K562 (cell line): Measurements from ENCODE around the gene PSME1. TPM values are rescaled to one million over a fixed set of nuclear protein-coding genes. Genes with fewer than 3 reads are reported as not detected.

Experiments
- ATAC-seq: fragments of 200-7000 bp; cut with Tn5 transposase; 3 replicates; pipeline ENCODE4 v1.9.1; 2020; ENCODE audit warnings: moderate library complexity
- BruUV-seq: library from RNA; stranded (reverse); fragments of 400-500 nt; replicated peaks from 2 replicates; lab custom pipeline; 2021; lab: Mats Ljungman, UMichigan
- CTCF ChIA-PET: fragments of 300-600 bp; formaldehyde crosslinking; extraction: SDS; loops from one replicate; lab custom pipeline; 2021; ENCODE audit warnings: low intra/inter-chr PET ratio; lab: Yijun Ruan, JAX
- POLR2A ChIA-PET: fragments of 300-600, 350-650 bp; sonication (Branson Sonifier 250); formaldehyde crosslinking; extraction: SDS; loops from one replicate; lab custom pipeline; 2021; ENCODE audit warnings: antibody characterized with exemption, inconsistent platforms; lab: Yijun Ruan, JAX
- DNase-seq, 4 experiments: peaks; one replicate each; pipeline versions ENCODE4 v3.0.0 to v3.0.0-alpha.2; 2011 to 2018; ENCODE audit warnings: low spot score in 3 of 4, mixed read lengths in 3 of 4; ENCODE audit errors: extremely low read depth in 1 of 4
- FAIRE-seq: peaks from 2 replicates; lab custom pipeline; 2011; peaks lifted over from hg19 to GRCh38; lab: Jason Lieb, UNC
- H2AFZ ChIP-seq: 2 replicates; pipeline ENCODE4 v1.6.0; 2011; ENCODE audit warnings: low read depth, low read length, control low read depth, inconsistent platforms
- H3K27ac ChIP-seq: fragments of 200-600 bp; 3 replicates; pipeline ENCODE4 v1.8.0; 2011; ENCODE audit warnings: low read depth, mild to moderate bottlenecking, control low read depth, inconsistent platforms, low read length, moderate library complexity, mixed read lengths; ENCODE audit errors: extremely low read depth
- H3K27me3 ChIP-seq, 2 experiments: fragments of 300-600 bp in 1 of 2; 2 replicates in 1 of 2; 3 replicates in 1 of 2; pipeline versions ENCODE4 v1.6.0 to v1.8.0; 2011; ENCODE audit warnings: inconsistent platforms in 2 of 2, low read length in 2 of 2, mild to moderate bottlenecking in 1 of 2, mixed read lengths in 1 of 2, moderate library complexity in 1 of 2; ENCODE audit not compliant: control insufficient read depth in 2 of 2, insufficient read depth in 2 of 2
- H3K36me3 ChIP-seq: fragments of 300-600 bp; 3 replicates; pipeline ENCODE4 v1.8.0; 2011; ENCODE audit warnings: mild to moderate bottlenecking, low read length, inconsistent platforms; ENCODE audit not compliant: control insufficient read depth, insufficient read depth
- H3K4me1 ChIP-seq, 2 experiments: fragments of 200-600 bp in 1 of 2; replicated peaks in 1 of 2; 2 replicates in 1 of 2; 3 replicates in 1 of 2; pipeline versions ENCODE4 v1.5.1 to v1.8.0; 2011; ENCODE audit warnings: inconsistent platforms in 2 of 2, low read length in 2 of 2, mild to moderate bottlenecking in 1 of 2, mixed read lengths in 1 of 2, moderate library complexity in 1 of 2; ENCODE audit not compliant: control insufficient read depth in 2 of 2, insufficient read depth in 2 of 2
- H3K4me2 ChIP-seq: 2 replicates; pipeline ENCODE4 v1.6.1; 2011; ENCODE audit warnings: low read length, control low read depth, inconsistent platforms, mixed read lengths; ENCODE audit not compliant: insufficient read depth
- H3K4me3 ChIP-seq: fragments of 200-600 bp; sonication (generic), shearing (Covaris generic); 2 replicates; pipeline ENCODE4 v1.5.1; 2016; ENCODE audit warnings: control low read depth, inconsistent platforms
- H3K79me2 ChIP-seq: fragments of 200-600 bp; 3 replicates; pipeline ENCODE4 v1.8.0; 2011; ENCODE audit warnings: low read length, inconsistent platforms; ENCODE audit not compliant: control insufficient read depth, insufficient read depth
- H3K9ac ChIP-seq, 2 experiments: 2 replicates each; pipeline versions ENCODE4 v1.6.0 to v1.6.1; 2011; ENCODE audit warnings: low read depth in 2 of 2, low read length in 2 of 2, control low read depth in 1 of 2, inconsistent platforms in 1 of 2, mild to moderate bottlenecking in 1 of 2, mixed read lengths in 1 of 2; ENCODE audit not compliant: insufficient read depth in 1 of 2
- H3K9me1 ChIP-seq: one replicate; pipeline ENCODE4 v1.6.0; 2011; ENCODE audit warnings: inconsistent platforms, mild to moderate bottlenecking, low read length, moderate library complexity; ENCODE audit not compliant: control insufficient read depth, insufficient read depth
- H3K9me3 ChIP-seq: replicated peaks from 2 replicates; pipeline ENCODE4 v1.5.1; 2011; ENCODE audit warnings: low read depth, low read length, inconsistent platforms; ENCODE audit not compliant: control insufficient read depth, insufficient read depth
- H4K20me1 ChIP-seq: replicated peaks from 2 replicates; pipeline ENCODE4 v1.6.1; 2011; ENCODE audit warnings: low read length, inconsistent platforms, mixed read lengths; ENCODE audit not compliant: control insufficient read depth, insufficient read depth
- MBD1 ChIP-seq: fragments of 250-450 bp; sonication (Bioruptor Pico); IDR thresholded peaks from 2 replicates; pipeline ENCODE4 v1.8.0; 2022; ENCODE audit warnings: inconsistent platforms
- RBFOX2 ChIP-seq: fragments of 200-400 bp; formaldehyde crosslinking; IDR thresholded peaks from 2 replicates; pipeline ENCODE4 v1.6.1; 2017; ENCODE audit warnings: low read depth, mild to moderate bottlenecking, low read length, moderate library complexity
- WGBS: fragments of 100-300 bp; shearing (Covaris generic); methylation state at CpG from one replicate; pipeline ENCODE4 v1.1.6; 2016; ENCODE audit warnings: low coverage, mixed read lengths; ENCODE audit not compliant: insufficient coverage; ENCODE audit errors: missing lambda C conversion rate; 5-methylcytosine and 5-hydroxymethylcytosine counted together
- in situ Hi-C: fragments of 300-500 bp; cut with MboI; formaldehyde crosslinking; loops from 4 replicates; pipeline ENCODE4 v1.15.0; 2018; ENCODE audit warnings: inconsistent platforms, mixed read lengths
- intact Hi-C: fragments of 100-400 bp; cut with micrococcal nuclease; formaldehyde crosslinking; loops from 2 replicates; pipeline ENCODE4 v1.14.2; 2022
- polyA plus RNA-seq, 8 experiments: library from polyadenylated mRNA; depleted of rRNA in 4 of 8; stranded (reverse) in 5 of 8; unstranded in 3 of 8; fragments of >200 nt; fragmentation: Nextera tagmentation in 2 of 8; fragmentation: Illumina TruSeq in 1 of 8; extraction: Ambion mirVana in 2 of 8; extraction: Trizol in 1 of 8; gene quantifications; 2 replicates each; pipeline versions ENCODE4 v1.2.1 to v1.2.3, GENCODE V29; 2011 to 2014; ENCODE audit warnings: inconsistent platforms in 1 of 8, missing spikeins in 1 of 8
- total RNA-seq, 7 experiments: library from RNA; depleted of rRNA in 6 of 7; stranded (reverse); fragments of >200 nt in 6 of 7; fragmentation: Illumina TruSeq in 2 of 7; extraction: Trizol in 2 of 7; gene quantifications; 2 replicates each; pipeline versions ENCODE4 v1.2.1 to v1.2.3, GENCODE V29; 2011 to 2021; ENCODE audit warnings: low replicate concordance in 1 of 7

PSME1 gene
- total and polyA plus RNA-seq, 9 of the 15 experiments (the other 6 are each of a cell fraction or from before 2014, with no cell fraction given) = 20.3 to 180 (median 67.5) TPM

- TF ChIP-seq RBFOX2 = 0 out of 2 replicates have a peak, but pooled peaks have one; percentile 8
- TF ChIP-seq MBD1 (CRISPR knock-in tag) = no peak
- POLR2A ChIA-PET = interaction anchor here (0.6 kb wide), 2 partner anchors 35 to 735 kb away, joined by 3 read pairs; no protein-coding TSS in a partner anchor
- WGBS = 64% methylated on average over 4 of the region's 4 CpGs
Observed at GRCh38 chr14:24100197-24100981, 35.6 kb upstream of the PSME1 start.

More at GRCh38 chr14:24100197-24100981, 35.6 kb upstream of the PSME1 start:
- in situ Hi-C loops = no loop called here
- no peaks in the 10 kb centered on the region for H4K20me1 ChIP-seq
- FAIRE-seq (no peak), ATAC-seq (peak; percentile 12), DNase-seq (no peak)
- intact Hi-C loops = no loop called here
- CTCF ChIA-PET = no interaction called here
- H3K9me1 ChIP-seq = no peaks in the 10 kb centered on the region
- TSS peak; percentile 2 for BruUV-seq
- H3K27ac ChIP-seq = no peak overlapping the region
- peaks cover 16% of the 10 kb centered on the region for H3K79me2 ChIP-seq
- H3K4me2 ChIP-seq = no peak overlapping the region
- H3K36me3 ChIP-seq = peaks cover 63% of the 10 kb centered on the region; the same call in 2 of the 3 replicates
- no peak overlapping the region for H3K4me3 ChIP-seq
- no peak overlapping the region; a peak in 1 of 4 replicates for H3K9ac ChIP-seq
- H3K4me1 ChIP-seq = peaks cover 3 to 4% of the 10 kb centered on the region in 2 experiments; a peak in 3 of 5 replicates
- no peaks in the 10 kb centered on the region; the same call in 1 of the 2 replicates for H3K9me3 ChIP-seq
- H2AFZ ChIP-seq = no peak overlapping the region
- no peaks in the 10 kb centered on the region for H3K27me3 ChIP-seq
